Epithelial cell of prostate (primary cell): Measurements from ENCODE around the gene BCAN.

ENCODE experiments used
- DNase-seq: peaks from one replicate; pipeline ENCODE4 v3.0.0-alpha.2; 2011; ENCODE audit warnings: low read depth, low spot score
- H3K27ac ChIP-seq: fragments of 450-650 bp; 2 replicates; pipeline ENCODE4 v1.5.1; 2017; ENCODE audit warnings: mild to moderate bottlenecking

The BCAN gene

GRCh38 chr1:156671804-156672203 is 29.9 kb downstream of the BCAN start:
- no peak overlapping the region for H3K27ac ChIP-seq
- DNase-seq, result no peak

DNA sequence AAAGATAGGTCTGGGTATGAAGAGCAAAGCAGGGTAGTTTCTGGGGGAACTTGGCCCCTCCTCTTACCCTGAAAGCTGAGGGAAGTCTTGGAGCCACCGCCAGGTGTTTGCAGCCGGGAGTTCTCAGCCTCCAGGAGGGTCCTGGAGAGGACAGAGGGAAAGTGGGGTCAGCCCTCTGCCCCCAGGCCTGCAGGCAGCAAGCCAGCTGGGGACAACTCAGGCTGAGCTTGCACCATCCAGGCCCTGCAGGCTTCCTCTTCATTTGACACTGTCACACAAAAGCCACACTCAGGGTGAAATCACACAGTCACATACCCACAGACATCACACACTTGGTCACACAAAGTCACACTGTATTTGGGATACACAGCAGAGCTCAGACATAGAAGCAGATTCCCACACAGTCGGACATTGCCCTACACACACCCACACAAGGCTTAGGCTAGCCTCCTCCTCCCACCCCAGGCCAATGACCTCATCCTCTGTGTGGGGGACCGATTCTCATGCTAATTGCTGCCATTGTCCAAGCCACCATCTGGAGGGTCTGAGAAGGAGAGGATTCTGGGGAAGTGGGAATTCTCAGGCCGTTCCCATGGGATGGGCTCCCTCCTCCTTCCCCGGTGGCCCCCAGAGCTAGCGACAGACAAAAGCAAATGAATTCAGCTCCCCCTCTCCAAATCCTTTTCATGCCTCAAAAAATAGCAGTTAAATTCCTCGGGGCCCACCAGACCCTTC is 31.6 kb downstream of the BCAN start:
- DNase-seq, result no peak
- no peak overlapping the region for H3K27ac ChIP-seq

GRCh38 chr1:156675210-156676113 is 33.5 kb downstream of the BCAN start:
- DNase-seq, result no peak
- H3K27ac ChIP-seq, result no peak overlapping the region

GRCh38 chr1:156676114-156676819 is 34.4 kb downstream of the BCAN start:
- no peak for DNase-seq

DNA sequence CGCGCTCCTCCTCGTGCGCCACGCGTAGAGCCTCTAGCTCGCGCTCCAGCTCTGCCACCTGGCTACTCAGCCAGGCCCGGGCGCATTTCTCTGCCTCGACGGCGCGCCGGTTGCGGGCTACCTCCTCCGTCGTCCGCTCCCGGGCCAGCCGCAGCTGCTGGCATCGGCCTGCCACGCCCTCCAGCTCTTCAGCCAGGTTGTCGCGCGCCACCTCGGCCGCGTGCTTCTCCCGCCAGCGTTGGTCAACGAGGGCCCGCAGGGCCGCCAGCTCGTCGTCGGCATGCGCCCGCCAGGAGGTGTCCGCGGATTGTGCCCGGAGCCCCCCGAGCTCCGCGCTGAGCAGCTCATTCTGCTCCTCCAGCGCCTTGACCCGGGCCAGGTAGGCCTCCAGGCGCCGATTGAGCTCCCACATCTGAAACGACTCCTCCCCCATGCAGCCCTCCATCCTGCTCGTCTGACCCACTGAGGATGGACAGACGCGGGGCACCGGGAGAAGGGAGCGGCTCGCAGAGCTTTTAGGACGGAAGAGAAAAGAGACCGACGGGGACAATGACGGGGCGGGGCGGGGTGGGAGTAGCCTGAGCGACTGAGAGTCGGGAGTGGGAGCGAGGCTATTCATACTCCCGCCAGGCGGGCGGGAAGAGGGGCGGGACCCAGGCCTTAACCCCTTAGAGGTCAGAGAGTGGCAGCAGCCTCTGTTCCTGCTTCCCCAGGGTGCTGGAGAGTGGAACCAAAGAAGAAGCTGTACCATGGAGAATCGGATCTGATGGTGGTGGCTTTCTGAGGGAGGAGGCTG is 35.1 kb downstream of the BCAN start, which contains the start of gene NES:
Gene NES (minus strand): TSS at position 588 of the 796 bp plus-strand sequence. CDS start 143 bp downstream, at position 445.
- no peak within 1 kb of the TSS for H3K27ac ChIP-seq
- no peak for DNase-seq

More at GRCh38 chr1:156676114-156676819, 34.4 kb downstream of the BCAN start:
- no peak overlapping the region for H3K27ac ChIP-seq

- no peak overlapping the region for H3K27ac ChIP-seq
- no peak for DNase-seq
These were observed 36.0 kb downstream of the BCAN start for GRCh38 chr1:156677616-156678596.

GRCh38 chr1:156680056-156680455 is 38.1 kb downstream of the BCAN start:
- no peak overlapping the region for H3K27ac ChIP-seq
- DNase-seq, result no peak

DNA sequence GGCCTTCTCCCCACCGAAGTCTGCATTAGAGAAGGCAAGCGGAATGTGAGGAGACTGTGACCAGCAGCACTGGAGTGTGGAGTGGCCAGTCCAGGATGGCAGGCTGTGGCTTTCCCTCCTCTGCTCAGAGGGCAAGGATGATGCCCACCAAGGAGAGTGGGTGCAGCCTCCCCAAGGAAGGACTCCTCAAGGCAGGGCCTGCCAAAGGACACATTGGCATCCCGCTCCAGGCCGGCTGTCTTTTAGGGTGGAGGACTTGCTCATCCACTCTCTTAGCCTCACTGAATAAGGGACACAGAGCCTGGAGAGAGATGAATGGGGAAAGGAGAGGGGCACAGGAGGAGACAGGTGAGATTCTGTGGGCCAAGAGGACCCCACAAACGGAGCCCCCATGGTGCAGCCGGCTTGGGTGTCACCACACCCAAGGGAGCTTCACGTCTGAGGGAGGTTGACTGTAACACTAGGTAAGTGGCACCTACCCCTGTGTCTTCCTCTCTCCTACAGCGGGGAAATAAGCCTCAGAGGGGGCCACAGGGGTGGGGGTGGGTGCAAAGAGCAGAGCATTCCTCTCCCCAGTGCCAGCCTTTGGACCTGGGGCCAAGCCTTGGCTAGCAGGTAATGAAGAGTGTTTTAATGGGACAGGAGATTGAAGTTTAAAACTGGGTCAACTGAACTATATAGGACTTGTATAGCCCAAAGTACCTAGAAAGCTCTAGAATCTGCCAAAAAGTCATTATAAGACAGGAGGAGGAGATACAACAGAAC is 39.5 kb downstream of the BCAN start:
- no peak overlapping the region for H3K27ac ChIP-seq
- no peak for DNase-seq

DNA sequence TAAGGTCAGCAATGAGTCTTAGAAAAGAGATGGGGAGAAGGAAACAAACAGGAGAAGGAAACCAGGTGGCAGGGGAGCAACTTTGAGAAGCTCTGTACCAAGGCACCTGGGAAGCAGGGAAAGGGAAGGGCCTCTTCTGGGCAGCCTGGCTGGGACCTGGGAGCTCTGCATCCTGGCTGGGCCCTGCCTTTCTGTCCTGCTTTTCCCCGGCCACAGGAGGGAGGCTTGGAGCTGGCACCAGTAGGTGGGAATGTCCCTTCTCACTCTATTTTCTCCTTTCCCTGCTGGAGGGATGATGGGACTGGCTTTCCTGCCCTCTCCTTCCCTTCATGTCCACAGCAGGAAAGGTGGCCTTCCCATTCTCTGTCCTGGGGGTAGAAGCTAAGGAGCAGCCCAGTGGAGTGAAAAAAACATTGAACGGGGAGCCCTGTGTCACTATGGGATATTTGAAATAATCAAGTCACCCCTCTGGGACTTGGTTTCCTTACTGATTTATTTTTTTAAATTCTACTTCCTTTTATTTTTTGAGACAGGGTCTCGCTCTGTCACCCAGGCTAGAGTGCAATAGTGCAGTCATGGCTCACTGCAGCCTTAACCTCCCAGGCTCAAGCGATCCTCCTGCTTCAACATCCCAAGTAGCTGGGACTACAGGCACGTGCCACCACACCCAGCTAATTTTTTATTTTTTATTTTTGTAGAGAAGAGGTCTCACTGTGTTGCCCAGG is 40.4 kb downstream of the BCAN start:
- no peak for DNase-seq
- H3K27ac ChIP-seq, result no peak overlapping the region

- DNase-seq, result no peak
- H3K27ac ChIP-seq, result peak overlapping the region; percentile 81
These were observed 42.4 kb downstream of the BCAN start for GRCh38 chr1:156684227-156684782.

- no peak for DNase-seq
- no peak overlapping the region for H3K27ac ChIP-seq
These were observed 47.4 kb downstream of the BCAN start for GRCh38 chr1:156689035-156689952.

GRCh38 chr1:156689953-156690674 is 48.2 kb downstream of the BCAN start:
- peak overlapping the region; percentile 70 for H3K27ac ChIP-seq
- no peak for DNase-seq

DNA sequence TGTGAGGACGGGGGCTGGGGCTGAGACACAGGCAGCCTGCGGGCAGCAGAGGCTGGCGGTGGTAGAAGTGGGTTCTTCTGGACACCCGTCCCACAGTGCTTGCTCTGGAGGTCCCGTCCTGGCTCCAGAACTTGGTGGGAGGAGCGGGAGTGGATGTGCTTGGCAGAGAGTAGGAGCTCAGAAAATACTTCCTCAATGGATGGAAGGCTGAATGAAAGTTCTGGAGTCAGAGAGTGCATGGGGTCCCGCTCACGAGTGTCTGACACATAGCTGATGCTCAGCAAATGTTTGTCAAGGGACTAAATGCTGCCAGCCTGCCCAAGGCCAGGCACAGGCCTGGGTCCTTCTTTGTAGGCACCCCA is 48.7 kb downstream of the BCAN start:
- DNase-seq, result no peak
- peak overlapping the region; percentile 70 for H3K27ac ChIP-seq

DNA sequence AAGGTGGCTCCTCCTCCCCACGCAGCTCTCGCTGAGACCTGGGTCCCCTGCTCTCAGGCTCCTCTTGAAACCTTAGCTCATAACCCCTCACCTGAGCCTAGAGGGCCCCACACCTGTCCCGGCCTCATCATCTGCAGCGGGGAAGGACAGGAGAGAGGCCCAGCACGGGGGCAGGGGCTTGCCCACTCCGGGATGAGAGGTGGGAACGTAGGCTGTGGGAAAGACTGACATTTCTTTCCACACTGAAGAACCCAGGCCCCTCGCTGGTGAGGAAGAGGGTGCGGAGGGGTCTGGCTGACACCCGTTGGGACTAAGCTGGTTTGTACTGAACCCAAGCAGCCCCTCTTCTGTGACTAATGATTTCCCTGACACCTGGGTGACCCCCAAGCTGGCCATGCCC is 49.3 kb downstream of the BCAN start:
- no peak for DNase-seq
- H3K27ac ChIP-seq, result peak overlapping the region; percentile 70

DNA sequence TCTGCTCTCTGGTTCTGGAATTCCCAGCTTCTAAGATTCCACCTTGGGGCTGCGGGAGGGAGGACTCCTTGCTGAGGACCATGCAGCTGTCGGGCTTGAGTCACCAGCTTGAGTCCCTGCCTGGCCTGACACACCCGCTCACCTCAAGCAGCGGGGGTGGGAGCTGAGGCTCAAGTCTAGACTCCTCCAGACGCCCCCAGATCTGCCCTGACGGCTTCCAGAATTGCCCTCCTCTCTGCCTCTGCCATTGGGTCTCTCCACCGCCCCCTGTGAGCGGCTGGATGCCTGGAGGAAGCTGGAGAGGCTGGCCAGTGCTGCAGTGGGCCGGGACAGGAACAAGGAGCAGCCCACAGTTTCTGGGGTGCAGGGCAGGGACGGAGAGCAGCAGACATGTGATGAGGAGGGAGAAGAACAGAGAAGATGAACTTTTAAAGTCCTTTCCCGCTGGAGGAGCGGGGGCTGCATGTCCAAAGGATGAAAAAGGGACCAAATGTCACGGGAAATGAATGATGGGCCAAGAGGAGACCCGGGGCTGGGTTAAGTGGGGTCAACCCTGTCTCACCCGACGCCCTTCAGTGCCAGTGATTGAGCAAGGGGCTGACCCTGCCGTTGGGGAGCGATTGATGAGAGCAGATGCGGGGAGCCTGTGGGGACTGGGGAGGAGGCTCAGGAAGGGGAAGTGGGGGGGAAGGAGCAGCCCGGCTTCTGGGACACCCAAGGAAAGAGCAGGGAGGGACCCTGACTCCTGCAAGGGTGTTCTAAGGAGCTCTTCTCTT is 49.9 kb downstream of the BCAN start:
- peak overlapping the region; percentile 70 for H3K27ac ChIP-seq
- peak; percentile 84 for DNase-seq
